DMS153 (cell line): Measurements from ENCODE around the gene ACVR2B.

Source experiments
- DNase-seq: peaks from one replicate; lab custom pipeline; 2025; lab: John Stamatoyannopoulos, UW

The ACVR2B gene

GRCh38 chr3:38533285-38533976, 79.7 kb downstream of the ACVR2B start:
- DNase-seq, result no peak

- no peak for DNase-seq
Observed at GRCh38 chr3:38534180-38534579, 80.5 kb downstream of the ACVR2B start.

- no peak for DNase-seq
Observed at GRCh38 chr3:38534604-38535003, 80.9 kb downstream of the ACVR2B start.

- DNase-seq, result no peak
Observed at GRCh38 chr3:38536671-38537070, 83.0 kb downstream of the ACVR2B start.

GRCh38 chr3:38538773-38539353, 85.2 kb downstream of the ACVR2B start:
- DNase-seq, result no peak

GRCh38 chr3:38541806-38542205, 88.1 kb downstream of the ACVR2B start:
- DNase-seq, result no peak
